Neutrophil (primary cell): ENCODE data around the gene NBDY.

Source experiments
- H3K27ac ChIP-seq: fragments of 200-600 bp; sonication (generic); 2 replicates; pipeline ENCODE4 v1.5.1; 2016; ENCODE audit warnings: mild to moderate bottlenecking, moderate library complexity
- H3K27me3 ChIP-seq: fragments of 200-600 bp; sonication (generic); 2 replicates; pipeline ENCODE4 v1.6.0; 2016; ENCODE audit warnings: mild to moderate bottlenecking
- H3K36me3 ChIP-seq: fragments of 200-600 bp; sonication (generic); 2 replicates; pipeline ENCODE4 v1.5.1; 2017
- H3K4me1 ChIP-seq, 2 experiments: fragments of 200-600 bp in 1 of 2; sonication (generic) in 1 of 2; 1 replicate in 1 of 2; 2 replicates in 1 of 2; pipeline versions ENCODE4 v1.5.1 to v1.6.1; 2013 to 2016; ENCODE audit warnings: low read depth in 1 of 2, low read length in 1 of 2, mild to moderate bottlenecking in 1 of 2, moderate library complexity in 1 of 2; ENCODE audit not compliant: control insufficient read depth in 1 of 2, insufficient read depth in 1 of 2
- H3K4me3 ChIP-seq, 2 experiments: fragments of 200-600 bp in 1 of 2; sonication (generic) in 1 of 2; 1 replicate in 1 of 2; 2 replicates in 1 of 2; pipeline ENCODE4 v1.5.1; 2013 to 2016; ENCODE audit warnings: low read depth in 1 of 2, low read length in 1 of 2, mild to moderate bottlenecking in 1 of 2, moderate library complexity in 1 of 2
- H3K9me3 ChIP-seq: fragments of 200-600 bp; sonication (generic); 2 replicates; pipeline ENCODE4 v1.5.1; 2016
- CTCF ChIP-seq: fragments of 200-600 bp; sonication (generic); IDR thresholded peaks from 2 replicates; pipeline ENCODE4 v1.5.1; 2016; ENCODE audit warnings: antibody characterized with exemption

Gene NBDY

GRCh38 chrX:56784666-56785065 lies 55.6 kb downstream of the NBDY start:
- Histone ChIP-seq H3K4me1 (peaks cover 0 to 22% of the 10 kb centered on the region in 2 experiments), H3K27me3 (no peaks in the 10 kb centered on the region), H3K9me3 (no peaks in the 10 kb centered on the region), H3K4me3 (no peak overlapping the region), H3K36me3 (no peaks in the 10 kb centered on the region), H3K27ac (no peak overlapping the region)
- no peak for TF ChIP-seq CTCF

GRCh38 chrX:56785442-56785841 lies 56.4 kb downstream of the NBDY start:
- Histone ChIP-seq H3K4me3 (no peak overlapping the region), H3K27ac (no peak overlapping the region), H3K4me1 (peaks cover 0 to 22% of the 10 kb centered on the region in 2 experiments), H3K9me3 (no peaks in the 10 kb centered on the region), H3K36me3 (no peaks in the 10 kb centered on the region), H3K27me3 (no peaks in the 10 kb centered on the region)
- no peak for TF ChIP-seq CTCF

GRCh38 chrX:56786889-56787733 lies 58.1 kb downstream of the NBDY start:
- no peak overlapping the region for H3K4me3 ChIP-seq
- no peaks in the 10 kb centered on the region for H3K27me3 ChIP-seq
- no peak overlapping the region for H3K27ac ChIP-seq
- no peak for TF ChIP-seq CTCF
- H3K4me1 ChIP-seq, result peaks cover 0 to 18% of the 10 kb centered on the region in 2 experiments
- no peaks in the 10 kb centered on the region for H3K36me3 ChIP-seq
- H3K9me3 ChIP-seq, result no peaks in the 10 kb centered on the region

GRCh38 chrX:56787734-56788152 lies 58.7 kb downstream of the NBDY start:
- Histone ChIP-seq H3K27me3 (no peaks in the 10 kb centered on the region), H3K36me3 (no peaks in the 10 kb centered on the region), H3K4me1 (peaks cover 0 to 11% of the 10 kb centered on the region in 2 experiments), H3K27ac (no peak overlapping the region), H3K4me3 (no peak overlapping the region), H3K9me3 (no peaks in the 10 kb centered on the region)
- TF ChIP-seq CTCF, result no peak

- Histone ChIP-seq H3K27ac (no peak overlapping the region), H3K4me3 (no peak overlapping the region)
Measured at GRCh38 chrX:56788229-56788628, 59.2 kb downstream of the NBDY start.

More at GRCh38 chrX:56788229-56788628, 59.2 kb downstream of the NBDY start:
- no peaks in the 10 kb centered on the region for H3K27me3 ChIP-seq
- H3K36me3 ChIP-seq, result no peaks in the 10 kb centered on the region
- peaks cover 0 to 7% of the 10 kb centered on the region in 2 experiments for H3K4me1 ChIP-seq
- TF ChIP-seq CTCF, result no peak
- no peaks in the 10 kb centered on the region for H3K9me3 ChIP-seq
